Thymus (tissue), 11 donors: ENCODE data around the gene METRNL. TPM values are rescaled to one million over a fixed set of nuclear protein-coding genes. Genes with fewer than 3 reads are reported as not detected.

ENCODE experiments used
- DNase-seq, 9 donors: peaks; one replicate each; pipeline ENCODE4 v3.0.0-alpha.2; 2013; ENCODE audit warnings: low spot score in 9 of 9, low read depth in 6 of 9, missing footprints in 1 of 9
- H3K27ac ChIP-seq, 2 donors: one replicate each; pipeline ENCODE4 v1.5.1; 2013; ENCODE audit warnings: control low read depth in 1 of 2, low read depth in 1 of 2, low read length in 1 of 2, mild to moderate bottlenecking in 1 of 2, moderate library complexity in 1 of 2
- H3K27me3 ChIP-seq, 2 donors: one replicate each; pipeline ENCODE4 v1.5.1; 2013; ENCODE audit warnings: low read length in 1 of 2; ENCODE audit not compliant: control insufficient read depth in 2 of 2, insufficient read depth in 1 of 2
- H3K36me3 ChIP-seq, 2 donors: one replicate each; pipeline ENCODE4 v1.5.1; 2013; ENCODE audit warnings: low read length in 1 of 2, mild to moderate bottlenecking in 1 of 2, moderate library complexity in 1 of 2; ENCODE audit not compliant: control insufficient read depth in 2 of 2, insufficient read depth in 2 of 2
- H3K4me1 ChIP-seq, 2 donors: one replicate each; pipeline ENCODE4 v1.5.1; 2013; ENCODE audit warnings: low read length in 2 of 2; ENCODE audit not compliant: control insufficient read depth in 2 of 2, insufficient read depth in 2 of 2
- H3K4me3 ChIP-seq, 2 donors: one replicate each; pipeline ENCODE4 v1.5.1; 2013; ENCODE audit warnings: low read length in 2 of 2, control low read depth in 1 of 2, mild to moderate bottlenecking in 1 of 2
- H3K9me3 ChIP-seq, 2 donors: one replicate each; pipeline ENCODE4 v1.5.1; 2013; ENCODE audit warnings: low read length in 1 of 2, mild to moderate bottlenecking in 1 of 2; ENCODE audit not compliant: control insufficient read depth in 2 of 2, insufficient read depth in 1 of 2
- WGBS: extraction: QIAGEN DNeasy Blood & Tissue Kit; methylation state at CpG from one replicate; pipeline ENCODE4 v1.1.7; 2013; 5-methylcytosine and 5-hydroxymethylcytosine counted together
- polyA plus RNA-seq: library from polyadenylated mRNA; stranded (reverse); fragments of 200-250 nt; gene quantifications from one replicate; pipeline ENCODE4 v1.2.3, GENCODE V29; 2013
- total RNA-seq: library from RNA; stranded (reverse); fragments of 120-200 nt; gene quantifications from one replicate; pipeline ENCODE4 v1.2.4, GENCODE V29; 2013
- donor health status: healthy.

Gene METRNL
- total and polyA plus RNA-seq, 2 donors = 7.7 to 42.8 TPM

DNA sequence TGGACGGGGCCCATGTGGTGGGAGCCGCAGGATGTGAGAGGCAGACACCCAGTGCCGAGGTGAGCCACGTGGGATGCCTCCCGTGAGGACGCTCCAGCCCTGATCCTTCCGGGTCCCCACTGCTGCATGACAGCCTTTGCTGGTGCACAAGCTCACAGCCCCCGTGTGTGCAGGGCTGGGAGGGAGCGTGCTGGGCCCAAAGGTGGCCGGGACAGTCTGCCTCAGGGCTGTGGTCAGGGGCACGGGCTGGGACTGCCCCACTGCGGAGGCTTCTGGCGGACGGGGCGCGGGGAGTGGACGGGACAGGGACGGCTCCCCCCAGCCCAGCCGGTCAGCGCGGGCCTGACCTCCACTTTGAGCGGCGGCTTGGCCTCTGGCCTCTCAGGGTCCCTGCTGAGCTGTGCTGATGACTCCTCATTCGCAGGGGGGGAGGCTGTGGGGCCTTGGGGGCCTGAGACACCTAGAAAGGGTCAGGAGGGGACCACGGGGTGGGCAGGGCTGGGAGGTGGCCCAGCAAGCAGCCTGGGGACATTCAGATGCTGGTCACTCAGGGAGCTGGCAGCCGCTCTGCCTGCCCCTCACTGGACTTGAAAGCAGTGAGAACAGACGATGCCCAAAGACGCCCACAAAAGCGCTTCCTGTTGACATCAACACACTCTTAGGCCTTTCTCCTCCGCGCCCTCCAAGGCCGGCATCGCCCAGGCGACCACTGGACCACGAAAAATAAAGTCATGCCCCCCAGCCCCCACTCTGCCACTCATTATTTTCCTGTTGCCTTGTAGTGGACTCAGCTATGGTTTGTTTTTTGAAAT is 9.3 kb upstream of the METRNL start:
- no peak overlapping the region for H3K4me3 ChIP-seq
- no peaks in the 10 kb centered on the region for H3K9me3 ChIP-seq
- peaks cover 0 to 15% of the 10 kb centered on the region in 2 donors for H3K27me3 ChIP-seq
- WGBS = 96% methylated on average over 35 of the region's 35 CpGs
- H3K36me3 ChIP-seq = no peaks in the 10 kb centered on the region
- DNase-seq = no peak
- no peak overlapping the region for H3K27ac ChIP-seq
- peaks cover 0 to 13% of the 10 kb centered on the region in 2 donors for H3K4me1 ChIP-seq

DNA sequence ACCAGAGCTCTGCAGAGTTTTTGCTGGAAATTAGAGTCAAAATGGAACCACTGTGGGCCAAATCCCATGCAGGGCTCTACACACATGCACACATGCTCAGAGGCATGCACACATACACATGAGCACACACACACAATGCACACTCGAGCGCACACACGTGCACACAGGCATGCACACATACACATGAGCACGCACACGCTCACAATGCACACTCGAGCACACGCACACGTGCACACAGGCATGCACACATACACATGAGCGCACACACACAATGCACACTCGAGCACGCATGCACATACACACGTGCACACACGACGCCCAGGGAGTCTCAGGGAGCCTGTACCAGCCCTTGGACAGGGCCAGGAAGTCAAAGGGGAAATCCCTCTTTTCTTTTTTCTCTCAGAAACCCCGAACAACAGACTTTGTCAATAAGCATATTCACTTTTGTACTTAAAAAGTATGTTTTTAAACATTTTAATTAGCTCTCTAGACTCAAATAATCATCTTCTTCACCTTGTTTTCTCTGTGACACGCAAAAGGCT is 8.5 kb upstream of the METRNL start:
- H3K27ac ChIP-seq = no peak overlapping the region
- WGBS = 93% methylated on average over 16 of the region's 16 CpGs
- peaks cover 0 to 13% of the 10 kb centered on the region in 2 donors for H3K4me1 ChIP-seq
- DNase-seq = no peak
- no peaks in the 10 kb centered on the region for H3K9me3 ChIP-seq
- peaks cover under 1 to 21% of the 10 kb centered on the region in 2 donors for H3K27me3 ChIP-seq
- no peaks in the 10 kb centered on the region for H3K36me3 ChIP-seq
- no peak overlapping the region for H3K4me3 ChIP-seq

DNA sequence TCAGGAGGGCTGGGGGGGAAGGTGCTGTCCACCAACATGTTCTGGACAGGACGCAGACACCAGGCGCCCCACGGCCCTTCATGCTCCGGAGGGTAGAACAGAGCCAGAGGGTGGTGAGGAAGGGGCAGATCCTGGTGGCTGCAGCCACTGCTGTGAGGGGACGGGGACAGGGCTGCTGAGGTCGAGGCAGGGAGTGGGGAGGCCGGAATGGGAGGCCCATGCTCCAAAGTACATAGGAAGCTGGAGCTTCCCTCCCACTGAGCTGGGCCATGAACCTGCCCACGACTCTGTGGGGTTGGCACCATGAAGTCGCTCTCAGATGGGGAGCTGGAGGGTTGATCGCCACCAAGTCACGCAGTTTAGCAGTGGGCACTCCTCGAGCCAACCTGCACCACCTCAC is 8.0 kb upstream of the METRNL start:
- WGBS = 93% methylated on average over 12 of the region's 12 CpGs
- H3K4me1 ChIP-seq = peaks cover 0 to 13% of the 10 kb centered on the region in 2 donors
- DNase-seq = no peak
- no peak overlapping the region for H3K4me3 ChIP-seq
- peaks cover 5 to 26% of the 10 kb centered on the region in 2 donors for H3K27me3 ChIP-seq
- no peaks in the 10 kb centered on the region for H3K9me3 ChIP-seq
- no peak overlapping the region for H3K27ac ChIP-seq
- no peaks in the 10 kb centered on the region for H3K36me3 ChIP-seq

DNA sequence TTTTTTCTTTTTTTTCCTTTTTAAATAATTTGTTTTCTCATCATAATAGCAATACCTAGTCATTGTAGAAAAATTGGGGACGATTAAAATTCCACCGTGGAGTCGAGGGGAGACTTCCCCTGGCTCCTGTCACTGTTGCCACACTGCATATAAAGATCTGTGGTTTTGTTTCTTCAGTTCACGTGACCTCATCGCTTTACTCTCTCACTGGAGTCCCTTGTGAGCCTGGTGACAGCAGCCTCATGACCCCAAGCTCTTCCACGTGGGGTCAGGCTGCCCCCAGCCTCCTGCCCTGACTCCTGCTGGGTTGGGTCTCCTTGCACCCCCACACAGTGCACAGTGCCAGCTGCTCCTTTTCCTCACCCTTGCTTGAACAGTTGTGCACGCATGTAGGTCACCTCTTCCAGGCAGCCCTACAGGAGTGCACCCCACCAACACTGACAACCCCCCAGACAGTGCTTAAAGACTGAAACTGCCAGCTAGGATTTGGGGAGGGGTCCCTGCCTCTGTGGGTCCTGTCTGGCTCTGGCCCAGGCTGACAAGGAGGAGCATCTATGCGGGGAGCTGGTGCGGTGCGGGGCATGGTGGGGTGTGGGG is 7.3 kb upstream of the METRNL start:
- Histone ChIP-seq H3K4me1 (peaks cover 0 to 13% of the 10 kb centered on the region in 2 donors), H3K9me3 (no peaks in the 10 kb centered on the region), H3K27ac (no peak overlapping the region), H3K36me3 (no peaks in the 10 kb centered on the region), H3K4me3 (no peak overlapping the region), H3K27me3 (peaks cover 11 to 33% of the 10 kb centered on the region in 2 donors)
- peak in 2 of 9 donors; percentile 35 to 76 for DNase-seq
- 41% methylated on average over 10 of the region's 10 CpGs for WGBS

DNA sequence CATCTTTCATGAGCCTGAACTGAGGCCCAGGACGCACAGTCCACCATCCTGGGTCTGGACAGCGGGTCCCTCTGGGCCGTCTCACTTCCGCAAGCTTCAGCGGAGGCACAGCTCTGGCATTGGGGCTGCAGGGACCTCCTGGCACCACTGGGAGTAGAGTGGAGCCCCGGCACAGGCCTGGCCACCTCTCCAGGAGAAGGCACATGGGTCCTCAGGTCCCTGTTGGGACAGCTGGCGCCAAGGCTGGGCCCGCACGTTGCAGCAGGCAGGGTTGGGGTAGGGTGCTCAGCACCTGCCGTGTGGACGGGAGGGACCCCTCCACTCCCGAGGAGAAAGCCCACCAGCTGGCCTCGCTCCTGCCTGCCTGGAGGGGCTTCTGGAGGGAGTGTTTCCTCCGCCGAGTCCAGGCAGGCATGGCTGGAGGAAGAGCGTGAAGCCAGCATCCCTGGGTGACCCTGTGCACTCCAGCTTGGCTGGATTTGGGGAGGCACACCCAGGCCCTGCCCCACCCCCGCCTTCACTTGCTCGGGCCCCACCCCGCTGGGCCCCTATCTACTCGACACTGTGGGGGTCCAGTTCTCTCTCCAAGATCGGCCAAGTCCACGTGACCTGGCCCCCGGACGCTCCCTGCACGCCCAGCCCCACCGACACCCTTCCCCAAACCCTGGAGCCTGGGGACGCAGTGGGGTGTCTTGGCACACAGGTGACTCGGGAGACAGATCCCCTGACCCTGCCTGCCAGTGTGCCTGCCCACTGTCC is 6.6 kb upstream of the METRNL start:
- Histone ChIP-seq H3K27me3 (peaks cover 18 to 40% of the 10 kb centered on the region in 2 donors), H3K27ac (no peak overlapping the region), H3K4me3 (no peak overlapping the region), H3K9me3 (no peaks in the 10 kb centered on the region), H3K4me1 (peaks cover 0 to 13% of the 10 kb centered on the region in 2 donors), H3K36me3 (no peaks in the 10 kb centered on the region)
- DNase-seq = no peak
- WGBS = 94% methylated on average over 28 of the region's 28 CpGs

DNA sequence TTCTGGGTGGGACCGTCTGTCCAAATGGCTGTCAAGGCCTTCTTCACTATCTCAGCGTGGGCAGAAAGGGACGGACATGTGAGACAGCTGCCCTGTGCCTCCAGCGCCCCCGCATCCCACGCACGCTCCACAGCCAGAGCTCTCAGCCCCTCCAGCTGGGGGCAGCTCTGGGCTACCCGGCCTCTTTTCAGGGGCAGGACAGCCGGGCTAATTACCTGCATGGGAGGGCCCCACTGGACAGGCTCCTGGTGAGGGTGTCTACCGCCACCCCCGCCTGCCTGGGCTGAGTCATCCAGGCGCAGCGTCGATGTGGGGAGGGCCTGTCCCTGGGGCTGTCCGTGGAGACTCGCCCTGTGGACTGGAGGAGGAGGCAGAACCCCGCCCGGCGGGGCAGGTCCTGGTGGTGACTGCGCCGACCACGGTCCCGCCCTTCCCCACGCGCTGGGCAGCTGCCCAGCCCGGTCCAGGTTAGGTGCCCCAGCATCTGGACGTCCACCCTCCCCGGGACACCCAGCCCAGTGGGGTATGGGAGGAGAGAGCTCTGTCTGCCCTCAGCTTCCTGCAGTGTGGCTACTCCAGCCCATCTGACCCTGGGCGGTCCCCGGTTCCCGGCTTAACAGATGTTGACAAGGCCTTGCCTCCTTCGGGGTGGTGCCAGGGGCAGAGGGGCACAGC is 5.9 kb upstream of the METRNL start:
- Histone ChIP-seq H3K36me3 (no peaks in the 10 kb centered on the region), H3K4me1 (peaks cover 0 to 18% of the 10 kb centered on the region in 2 donors), H3K27ac (no peak overlapping the region), H3K9me3 (no peaks in the 10 kb centered on the region), H3K4me3 (no peak overlapping the region), H3K27me3 (peaks cover 26 to 47% of the 10 kb centered on the region in 2 donors)
- WGBS = 92% methylated on average over 32 of the region's 32 CpGs
- no peak for DNase-seq

DNA sequence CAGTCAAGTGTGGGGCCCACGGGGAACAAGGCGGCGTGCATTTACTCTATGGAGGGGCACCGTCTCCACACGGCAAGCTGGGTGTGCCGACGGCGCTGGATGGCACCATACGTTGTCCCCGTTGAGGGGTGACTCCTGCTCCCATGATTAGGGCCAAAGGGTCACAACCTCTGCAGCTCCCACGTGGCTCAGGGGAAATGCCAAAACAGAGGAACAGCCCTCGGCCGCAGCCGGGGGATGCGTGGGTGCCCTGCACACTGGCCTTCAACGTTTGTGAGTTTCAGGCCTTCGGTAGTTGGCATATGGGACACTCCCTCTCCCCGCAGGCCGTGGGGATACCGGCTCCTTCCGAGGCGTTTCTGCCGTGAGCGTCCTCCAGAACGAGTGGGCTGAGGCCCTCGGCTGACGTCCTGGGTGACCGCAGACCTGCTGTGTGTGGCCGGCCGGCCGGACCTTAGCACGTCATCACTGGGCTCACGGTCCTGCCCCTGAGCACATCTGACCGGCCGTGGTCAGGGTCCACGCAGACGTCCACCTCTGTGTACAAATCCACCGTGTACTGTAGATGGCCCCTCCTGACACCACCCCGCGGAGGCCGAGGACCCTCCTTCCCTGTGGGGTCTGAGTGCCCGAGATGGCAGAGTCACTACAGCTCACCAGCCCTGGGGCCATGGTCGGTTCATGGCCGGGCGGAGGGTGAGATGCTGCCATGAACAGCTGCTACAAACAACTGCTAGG is 4.8 kb upstream of the METRNL start:
- WGBS = 96% methylated on average over 45 of the region's 45 CpGs
- no peak for DNase-seq
- no peaks in the 10 kb centered on the region for H3K36me3 ChIP-seq
- no peaks in the 10 kb centered on the region for H3K9me3 ChIP-seq
- H3K4me3 ChIP-seq = no peak overlapping the region
- H3K27me3 ChIP-seq = peaks cover 35 to 54% of the 10 kb centered on the region in 2 donors
- H3K4me1 ChIP-seq = peaks cover 4 to 21% of the 10 kb centered on the region in 2 donors
- H3K27ac ChIP-seq = no peak overlapping the region

DNA sequence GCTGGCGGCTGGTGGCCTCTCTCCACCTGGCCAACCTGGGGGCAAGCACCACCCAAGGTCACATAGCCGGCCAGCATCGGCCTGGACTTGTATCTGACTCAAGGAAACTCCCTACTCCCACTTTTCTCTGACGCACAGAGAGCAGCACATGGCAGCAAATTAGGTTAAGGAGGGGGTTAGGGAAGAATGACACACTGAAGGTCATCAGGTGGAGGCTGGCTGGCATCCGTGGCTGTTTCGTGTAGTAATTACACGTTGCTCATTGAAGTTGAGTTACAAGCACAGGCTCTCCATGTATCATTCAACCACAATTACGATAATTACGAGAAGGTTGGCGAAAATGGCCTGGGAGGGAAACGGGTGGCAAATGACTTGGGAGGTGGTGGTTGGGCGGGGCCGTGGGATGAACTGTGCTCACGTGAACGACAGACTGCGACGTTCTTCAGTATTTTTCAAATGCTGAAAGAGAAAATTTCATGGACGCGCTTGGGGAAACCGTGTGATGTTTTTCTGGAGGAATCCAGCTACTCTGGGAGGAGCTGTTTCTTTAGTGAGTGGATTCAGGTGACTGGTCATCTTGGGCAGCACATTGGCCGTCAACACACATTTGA is 4.0 kb upstream of the METRNL start:
- Histone ChIP-seq H3K36me3 (no peaks in the 10 kb centered on the region), H3K4me1 (peaks cover 4 to 21% of the 10 kb centered on the region in 2 donors)
- WGBS = 95% methylated on average over 21 of the region's 21 CpGs

More for the DNA sequence above, 4.0 kb upstream of the METRNL start:
- DNase-seq = no peak
- Histone ChIP-seq H3K27me3 (peaks cover 42 to 59% of the 10 kb centered on the region in 2 donors), H3K4me3 (no peak overlapping the region), H3K27ac (no peak overlapping the region), H3K9me3 (no peaks in the 10 kb centered on the region)
